Cardiac muscle cell (in vitro differentiated cells and primary cell): ENCODE measurements around the gene SLC27A2. TPM values are rescaled to one million over a fixed set of nuclear protein-coding genes. Genes with fewer than 3 reads are reported as not detected.

Source experiments
- DNase-seq, 2 donors: peaks; one replicate each; pipeline versions ENCODE4 v3.0.0 to v3.0.0-alpha.2; 2010 to 2017; ENCODE audit warnings: low read depth in 1 of 2, low spot score in 1 of 2
- H3K27ac ChIP-seq: fragments of 200-600 bp; sonication (generic); 2 replicates; pipeline ENCODE4 v1.5.1; 2016
- H3K27me3 ChIP-seq: fragments of 200-600 bp; sonication (generic); 2 replicates; pipeline ENCODE4 v1.6.0; 2016; ENCODE audit warnings: control low read depth
- H3K36me3 ChIP-seq: fragments of 200-600 bp; sonication (generic); 2 replicates; pipeline ENCODE4 v1.5.1; 2016; ENCODE audit warnings: control low read depth
- H3K4me1 ChIP-seq: fragments of 200-600 bp; sonication (generic); 2 replicates; pipeline ENCODE4 v1.8.1; 2017; ENCODE audit warnings: low read depth, mild to moderate bottlenecking, mixed run types
- H3K4me3 ChIP-seq: fragments of 200-600 bp; sonication (generic); 2 replicates; pipeline ENCODE4 v1.5.1; 2016; ENCODE audit warnings: mild to moderate bottlenecking
- H3K9me3 ChIP-seq: fragments of 200-600 bp; sonication (generic); 2 replicates; pipeline ENCODE4 v1.5.1; 2017; ENCODE audit warnings: low read depth, mild to moderate bottlenecking, control low read depth
- polyA plus RNA-seq: library from polyadenylated mRNA; unstranded; fragments of >200 nt; fragmentation: Nextera tagmentation; extraction: Ambion mirVana; gene quantifications from 2 replicates; pipeline ENCODE4 v1.2.1, GENCODE V29; 2016
- total RNA-seq: library from RNA; depleted of rRNA; stranded (reverse); fragments of >200 nt; gene quantifications from 2 replicates; pipeline ENCODE4 v1.2.3, GENCODE V29; 2016
- TF ChIP-seq, protein P1 (sequence below): IDR thresholded peaks from 2 replicates; pipeline ENCODE4 v1.5.1; 2012; ENCODE audit warnings: low read depth, mild to moderate bottlenecking, low read length

SLC27A2 gene
- total and polyA plus RNA-seq, 2 experiments from 2014 or later = not detected

DNA sequence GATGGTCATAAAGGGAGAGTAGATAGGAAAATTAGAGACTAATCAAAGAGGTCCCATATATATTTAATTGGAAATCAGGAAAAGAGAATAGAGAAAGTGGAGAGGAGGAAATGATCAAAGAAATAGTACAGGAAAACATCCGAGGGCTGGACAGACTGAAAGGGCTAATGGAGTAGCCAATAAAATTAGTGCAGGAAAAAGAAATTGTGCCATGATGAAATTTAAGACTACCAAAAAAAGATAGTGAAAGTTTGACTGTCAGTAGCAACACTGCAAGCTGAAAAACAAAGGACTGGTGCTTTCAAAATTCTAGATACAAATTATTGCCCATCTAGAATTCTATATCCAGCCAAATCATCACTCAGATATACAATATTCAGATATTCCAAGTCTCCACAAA is 36.3 kb downstream of the SLC27A2 start:
- DNase-seq = peak in 1 of 2 donors; percentile 15
- no peaks in the 10 kb centered on the region for H3K9me3 ChIP-seq
- H3K4me3 ChIP-seq = no peak overlapping the region
- peaks cover 41% of the 10 kb centered on the region for H3K27me3 ChIP-seq
- H3K27ac ChIP-seq = no peak overlapping the region
- no peaks in the 10 kb centered on the region for H3K36me3 ChIP-seq
- H3K4me1 ChIP-seq = no peaks in the 10 kb centered on the region
- TF ChIP-seq, protein P1, sequence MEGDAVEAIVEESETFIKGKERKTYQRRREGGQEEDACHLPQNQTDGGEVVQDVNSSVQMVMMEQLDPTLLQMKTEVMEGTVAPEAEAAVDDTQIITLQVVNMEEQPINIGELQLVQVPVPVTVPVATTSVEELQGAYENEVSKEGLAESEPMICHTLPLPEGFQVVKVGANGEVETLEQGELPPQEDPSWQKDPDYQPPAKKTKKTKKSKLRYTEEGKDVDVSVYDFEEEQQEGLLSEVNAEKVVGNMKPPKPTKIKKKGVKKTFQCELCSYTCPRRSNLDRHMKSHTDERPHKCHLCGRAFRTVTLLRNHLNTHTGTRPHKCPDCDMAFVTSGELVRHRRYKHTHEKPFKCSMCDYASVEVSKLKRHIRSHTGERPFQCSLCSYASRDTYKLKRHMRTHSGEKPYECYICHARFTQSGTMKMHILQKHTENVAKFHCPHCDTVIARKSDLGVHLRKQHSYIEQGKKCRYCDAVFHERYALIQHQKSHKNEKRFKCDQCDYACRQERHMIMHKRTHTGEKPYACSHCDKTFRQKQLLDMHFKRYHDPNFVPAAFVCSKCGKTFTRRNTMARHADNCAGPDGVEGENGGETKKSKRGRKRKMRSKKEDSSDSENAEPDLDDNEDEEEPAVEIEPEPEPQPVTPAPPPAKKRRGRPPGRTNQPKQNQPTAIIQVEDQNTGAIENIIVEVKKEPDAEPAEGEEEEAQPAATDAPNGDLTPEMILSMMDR = no peak

DNA sequence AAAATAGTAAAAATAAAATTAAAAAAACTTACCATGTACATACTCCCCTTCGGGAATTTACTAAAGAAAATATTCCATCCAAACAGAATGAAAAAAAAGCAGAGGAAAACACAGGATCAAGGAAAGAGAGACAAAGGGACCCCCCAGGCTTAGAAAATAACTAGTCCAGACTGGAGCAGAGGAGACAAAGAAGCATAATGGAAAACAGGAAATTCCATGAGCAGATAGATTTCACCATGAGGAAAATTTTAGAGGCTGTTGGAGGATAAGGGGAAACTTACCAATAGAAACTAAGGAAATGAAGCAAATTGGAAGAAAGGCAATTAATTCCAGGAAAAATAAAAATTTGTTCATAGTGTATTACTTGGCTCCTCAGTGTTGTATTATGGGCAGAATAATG is 36.7 kb downstream of the SLC27A2 start:
- TF ChIP-seq, protein P1 = no peak
- Histone ChIP-seq H3K27me3 (peaks cover 45% of the 10 kb centered on the region), H3K4me1 (no peaks in the 10 kb centered on the region), H3K36me3 (no peaks in the 10 kb centered on the region), H3K9me3 (no peaks in the 10 kb centered on the region), H3K4me3 (no peak overlapping the region), H3K27ac (no peak overlapping the region)
- DNase-seq = peak in 1 of 2 donors; percentile 43

DNA sequence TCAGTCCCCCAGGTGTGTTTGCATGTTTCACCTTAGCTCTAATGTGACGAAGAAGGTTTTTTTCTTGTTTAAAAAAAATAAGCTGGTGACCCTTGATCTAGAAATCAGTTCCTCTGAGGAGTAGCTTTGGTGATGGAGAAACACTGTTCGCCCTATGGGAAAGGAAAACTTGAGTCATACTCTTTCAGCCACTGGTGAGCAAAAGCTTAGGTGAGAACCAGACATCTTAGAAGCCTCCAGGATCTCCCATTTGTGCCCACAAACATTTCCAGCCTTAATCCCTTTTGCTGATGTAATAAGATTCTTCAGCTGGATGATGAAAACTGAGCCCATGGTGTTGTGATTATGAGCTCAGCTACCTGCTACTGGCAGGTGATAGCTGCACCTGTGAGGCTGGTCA is 37.8 kb downstream of the SLC27A2 start:
- Histone ChIP-seq H3K27me3 (peaks cover 48% of the 10 kb centered on the region), H3K4me3 (no peak overlapping the region), H3K27ac (no peak overlapping the region), H3K36me3 (no peaks in the 10 kb centered on the region), H3K9me3 (no peaks in the 10 kb centered on the region), H3K4me1 (no peaks in the 10 kb centered on the region)
- DNase-seq = peak in 1 of 2 donors; percentile 36
- TF ChIP-seq, protein P1 = no peak

DNA sequence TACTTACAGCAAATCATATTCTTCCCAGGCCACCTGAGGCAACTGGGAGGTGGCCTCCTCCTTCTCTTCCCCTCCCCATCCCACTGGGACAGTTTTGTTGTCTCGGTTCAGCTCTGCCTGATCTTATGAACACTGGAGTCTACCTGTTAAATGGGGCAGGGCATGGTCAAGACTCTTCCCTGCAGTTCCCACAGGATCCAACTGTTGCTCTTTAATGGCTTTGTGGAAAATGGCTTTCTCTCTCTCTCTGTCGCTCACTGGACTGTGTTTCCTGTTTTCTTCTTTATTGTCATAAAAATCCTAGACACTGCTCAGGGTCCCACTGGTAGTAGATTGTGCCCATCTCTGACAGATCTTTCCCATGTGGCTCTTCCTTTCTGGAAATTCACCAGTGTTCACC is 40.2 kb downstream of the SLC27A2 start:
- no peak for DNase-seq
- Histone ChIP-seq H3K36me3 (no peaks in the 10 kb centered on the region), H3K4me1 (no peaks in the 10 kb centered on the region), H3K9me3 (no peaks in the 10 kb centered on the region), H3K4me3 (no peak overlapping the region), H3K27ac (no peak overlapping the region), H3K27me3 (peaks cover 61% of the 10 kb centered on the region)
- TF ChIP-seq, protein P1 = no peak

DNA sequence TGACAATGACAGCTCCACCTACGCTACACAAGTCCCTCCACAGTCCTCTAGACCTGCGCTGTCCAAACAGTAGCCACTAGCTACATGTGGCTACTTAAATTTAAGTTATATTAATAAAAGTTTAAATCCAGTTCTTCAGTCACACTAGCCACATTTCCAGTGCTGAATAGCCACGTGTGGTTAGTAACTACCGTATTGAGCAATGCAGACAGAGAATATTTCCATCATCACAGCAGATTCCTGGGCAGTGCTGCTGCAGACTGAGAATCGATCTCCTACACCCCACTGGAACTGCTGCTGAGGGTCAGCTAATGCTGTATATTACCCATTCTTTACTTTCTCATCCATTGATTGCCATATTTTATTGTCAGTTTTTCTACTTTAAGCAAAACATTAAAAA is 42.6 kb downstream of the SLC27A2 start:
- peaks cover 64% of the 10 kb centered on the region for H3K27me3 ChIP-seq
- no peaks in the 10 kb centered on the region for H3K36me3 ChIP-seq
- H3K4me1 ChIP-seq = no peaks in the 10 kb centered on the region
- H3K27ac ChIP-seq = no peak overlapping the region
- H3K4me3 ChIP-seq = no peak overlapping the region
- TF ChIP-seq, protein P1 = no peak
- no peaks in the 10 kb centered on the region for H3K9me3 ChIP-seq
- DNase-seq = peak in 1 of 2 donors; percentile 45

DNA sequence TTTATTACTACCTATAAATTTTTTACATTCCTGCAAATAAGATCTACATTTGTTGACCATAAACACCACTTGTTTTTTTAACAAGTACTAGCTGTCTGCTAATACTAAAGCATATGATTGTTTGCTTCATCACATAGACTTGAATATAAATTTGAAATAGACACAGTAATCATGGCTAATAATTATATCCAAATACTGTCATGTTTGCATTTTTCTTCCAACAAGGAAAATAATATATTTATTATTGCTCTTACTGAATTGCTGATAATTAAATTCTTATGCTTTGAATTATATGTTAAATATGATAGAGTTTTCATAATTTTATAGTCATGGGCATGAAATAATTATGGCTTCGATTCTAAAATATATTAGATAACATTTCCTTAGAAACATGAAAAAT is 43.1 kb downstream of the SLC27A2 start:
- no peak for DNase-seq
- Histone ChIP-seq H3K27ac (no peak overlapping the region), H3K4me1 (no peaks in the 10 kb centered on the region), H3K9me3 (no peaks in the 10 kb centered on the region), H3K4me3 (no peak overlapping the region), H3K36me3 (no peaks in the 10 kb centered on the region), H3K27me3 (peaks cover 60% of the 10 kb centered on the region)
- TF ChIP-seq, protein P1 = no peak
